ENCODE results near the gene PTPRN2. TPM values are rescaled to one million over a fixed set of nuclear protein-coding genes. Genes with fewer than 3 reads are reported as not detected.

The PTPRN2 gene
- total RNA-seq, 2 experiments from 2014 or later, result 0.70 TPM; not detected in 1

DNA sequence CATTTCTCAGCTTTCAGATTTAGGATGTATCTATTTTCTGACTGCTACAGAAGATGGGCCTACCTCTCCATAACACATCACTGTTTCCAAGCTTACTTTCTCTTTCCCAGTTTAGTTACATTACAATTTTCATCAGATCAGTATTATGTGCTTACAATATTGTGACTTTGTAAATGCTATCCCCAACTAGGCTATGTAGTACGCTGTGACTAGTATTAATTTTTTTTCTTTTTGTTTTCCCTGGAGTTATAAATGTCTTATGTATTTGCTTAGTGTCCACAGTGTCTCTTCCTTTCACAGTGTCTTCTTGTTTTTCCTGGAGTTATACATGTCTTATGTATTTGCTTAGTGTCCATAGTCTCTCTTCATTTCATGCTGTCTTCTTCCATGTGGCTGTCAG lies 188.9 kb downstream of the PTPRN2 start:
- H4K20me1 ChIP-seq (ENCODE audit: insufficient read depth, low read length), result no peaks in the 10 kb centered on the region
- BruUV-seq (replicated peaks), result no TSS peak

DNA sequence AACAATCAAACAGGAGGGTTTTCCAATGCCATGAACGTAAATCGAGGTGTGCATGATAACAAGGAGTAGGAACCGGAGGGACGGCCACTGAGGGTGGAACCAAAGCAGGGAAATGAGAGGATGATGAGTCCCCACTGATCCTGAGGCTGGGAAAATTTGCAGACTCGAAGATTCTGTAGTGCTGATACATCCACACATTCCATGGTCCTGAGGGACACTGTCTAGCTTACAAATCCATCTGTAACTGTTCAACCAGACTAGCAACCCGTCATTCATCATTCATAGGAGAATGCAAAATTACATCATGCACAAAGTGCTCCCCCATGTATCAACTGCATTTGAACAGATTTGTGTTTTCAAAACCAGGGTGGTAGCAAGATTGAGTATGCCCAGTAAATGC lies 189.7 kb downstream of the PTPRN2 start:
- intact Hi-C loops (cut with micrococcal nuclease; ENCODE audit: unreplicated experiment), result no loop called here
- no peak for DNase-seq (ENCODE audit: low spot score)
- no peak overlapping the region for H3K4me3 ChIP-seq (ENCODE audit: low read depth, low read length, poor library complexity, severe bottlenecking)
- no peaks in the 10 kb centered on the region for H3K36me3 ChIP-seq (ENCODE audit: insufficient read depth, low read length)
- BruUV-seq (replicated peaks), result no TSS peak
- H3K9me2 ChIP-seq (ENCODE audit: insufficient read depth, low read length), result no peaks in the 10 kb centered on the region
- POLR2A ChIA-PET, result no interaction called here
- H3K4me1 ChIP-seq (ENCODE audit: insufficient read depth, low read length, poor library complexity, severe bottlenecking), result no peaks in the 10 kb centered on the region
- 0 out of 2 replicates have a peak, but pooled peaks cover 4% of the 10 kb centered on the region for H3K9me3 ChIP-seq (ENCODE audit: low read length)
- CTCF ChIA-PET (ENCODE audit: unreplicated experiment), result no interaction called here
- no peaks in the 10 kb centered on the region for H4K20me1 ChIP-seq (ENCODE audit: insufficient read depth, low read length)
- H3K79me2 ChIP-seq (ENCODE audit: insufficient read depth, low read depth, low read length), result no peaks in the 10 kb centered on the region
- no peak overlapping the region for H3K27ac ChIP-seq (ENCODE audit: low read depth, low read length, poor library complexity, severe bottlenecking)
- H3K4me2 ChIP-seq (ENCODE audit: low read length), result no peak overlapping the region
- H2AFZ ChIP-seq (ENCODE audit: low read length), result no peak overlapping the region
- no peak for TF ChIP-seq CTCF (conservative IDR thresholded peaks at IDR 0.05; ENCODE audit: low read length)
- TF ChIP-seq EZH2phosphoT487 (IDR thresholded peaks at IDR 0.05; ENCODE audit: borderline replicate concordance, low read depth, low read length), result no peak

More for the DNA sequence above, 188.9 kb downstream of the PTPRN2 start:
- Histone ChIP-seq H3K79me2 (ENCODE audit: insufficient read depth, low read depth, low read length) (no peaks in the 10 kb centered on the region), H3K4me2 (ENCODE audit: low read length) (no peak overlapping the region), H3K4me1 (ENCODE audit: insufficient read depth, low read length, poor library complexity, severe bottlenecking) (no peaks in the 10 kb centered on the region), H2AFZ (ENCODE audit: low read length) (no peak overlapping the region), H3K9me3 (ENCODE audit: low read length) (0 out of 2 replicates have a peak, but pooled peaks cover 4% of the 10 kb centered on the region), H3K4me3 (ENCODE audit: low read depth, low read length, poor library complexity, severe bottlenecking) (no peak overlapping the region), H3K36me3 (ENCODE audit: insufficient read depth, low read length) (no peaks in the 10 kb centered on the region), H3K27ac (ENCODE audit: low read depth, low read length, poor library complexity, severe bottlenecking) (no peak overlapping the region), H3K9me2 (ENCODE audit: insufficient read depth, low read length) (no peaks in the 10 kb centered on the region)
- ChIA-PET POLR2A (no interaction called here), CTCF (ENCODE audit: unreplicated experiment) (no interaction called here)
- TF ChIP-seq EZH2phosphoT487 (IDR thresholded peaks at IDR 0.05; ENCODE audit: borderline replicate concordance, low read depth, low read length) (no peak), CTCF (conservative IDR thresholded peaks at IDR 0.05; ENCODE audit: low read length) (no peak)
- intact Hi-C loops (cut with micrococcal nuclease; ENCODE audit: unreplicated experiment), result no loop called here
- no peak for DNase-seq (ENCODE audit: low spot score)

GRCh38 chr7:158396982-158397862 lies 190.4 kb downstream of the PTPRN2 start:
- no peak overlapping the region for H3K4me3 ChIP-seq (ENCODE audit: low read depth, low read length, poor library complexity, severe bottlenecking)
- no peak for TF ChIP-seq EZH2phosphoT487 (IDR thresholded peaks at IDR 0.05; ENCODE audit: borderline replicate concordance, low read depth, low read length)
- ChIA-PET POLR2A (no interaction called here), CTCF (ENCODE audit: unreplicated experiment) (no interaction called here)
- H3K9me2 ChIP-seq (ENCODE audit: insufficient read depth, low read length), result no peaks in the 10 kb centered on the region
- no peak overlapping the region for H3K4me2 ChIP-seq (ENCODE audit: low read length)
- no peak for DNase-seq (ENCODE audit: low spot score)
- H3K27ac ChIP-seq (ENCODE audit: low read depth, low read length, poor library complexity, severe bottlenecking), result no peak overlapping the region
- H3K4me1 ChIP-seq (ENCODE audit: insufficient read depth, low read length, poor library complexity, severe bottlenecking), result no peaks in the 10 kb centered on the region
- no peak overlapping the region for H2AFZ ChIP-seq (ENCODE audit: low read length)
- H3K9me3 ChIP-seq (ENCODE audit: low read length), result 0 out of 2 replicates have a peak, but pooled peaks cover 4% of the 10 kb centered on the region
- no TSS peak for BruUV-seq (replicated peaks)
- H3K36me3 ChIP-seq (ENCODE audit: insufficient read depth, low read length), result no peaks in the 10 kb centered on the region
- H4K20me1 ChIP-seq (ENCODE audit: insufficient read depth, low read length), result no peaks in the 10 kb centered on the region
- H3K79me2 ChIP-seq (ENCODE audit: insufficient read depth, low read depth, low read length), result no peaks in the 10 kb centered on the region
- intact Hi-C loops (cut with micrococcal nuclease; ENCODE audit: unreplicated experiment), result no loop called here

Measured in OCI-LY7 (cell line).